NCI-H2196 (cell line): ENCODE results near the gene CRISPLD2.

ENCODE experiments used
- DNase-seq: peaks from one replicate; lab custom pipeline; 2025; ENCODE audit not compliant: unreplicated experiment; lab: John Stamatoyannopoulos, UW

Gene CRISPLD2

DNA sequence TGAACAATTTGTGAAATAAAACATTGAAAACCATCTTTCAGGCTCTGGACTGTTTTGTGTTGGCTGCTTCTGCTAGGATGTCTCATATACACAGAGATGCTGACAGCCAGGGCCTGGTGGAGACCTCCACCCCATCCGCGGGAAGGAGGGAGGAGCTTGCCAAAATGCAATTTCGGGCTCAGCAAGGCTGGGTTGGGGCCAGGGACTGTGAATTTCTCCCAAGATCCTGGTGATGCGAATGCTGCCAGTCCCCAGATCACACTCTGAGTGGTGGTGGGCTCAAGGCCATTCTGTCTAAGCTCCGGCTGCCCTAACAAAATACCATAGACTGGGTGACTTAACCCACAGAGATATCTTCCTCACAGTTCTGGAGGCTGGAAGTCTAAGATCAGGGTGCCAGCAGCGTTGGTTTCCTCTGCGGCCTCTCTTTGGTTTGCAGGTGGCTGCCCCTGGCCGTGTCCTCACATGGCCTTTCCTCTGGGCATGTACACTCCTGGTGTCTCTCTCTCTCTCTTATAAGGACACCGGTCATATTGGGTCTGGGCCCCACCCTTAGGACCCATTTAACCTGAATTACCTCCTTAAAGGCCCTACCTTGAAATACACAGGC, 89.8 kb downstream of the CRISPLD2 start:
- no peak for DNase-seq

DNA sequence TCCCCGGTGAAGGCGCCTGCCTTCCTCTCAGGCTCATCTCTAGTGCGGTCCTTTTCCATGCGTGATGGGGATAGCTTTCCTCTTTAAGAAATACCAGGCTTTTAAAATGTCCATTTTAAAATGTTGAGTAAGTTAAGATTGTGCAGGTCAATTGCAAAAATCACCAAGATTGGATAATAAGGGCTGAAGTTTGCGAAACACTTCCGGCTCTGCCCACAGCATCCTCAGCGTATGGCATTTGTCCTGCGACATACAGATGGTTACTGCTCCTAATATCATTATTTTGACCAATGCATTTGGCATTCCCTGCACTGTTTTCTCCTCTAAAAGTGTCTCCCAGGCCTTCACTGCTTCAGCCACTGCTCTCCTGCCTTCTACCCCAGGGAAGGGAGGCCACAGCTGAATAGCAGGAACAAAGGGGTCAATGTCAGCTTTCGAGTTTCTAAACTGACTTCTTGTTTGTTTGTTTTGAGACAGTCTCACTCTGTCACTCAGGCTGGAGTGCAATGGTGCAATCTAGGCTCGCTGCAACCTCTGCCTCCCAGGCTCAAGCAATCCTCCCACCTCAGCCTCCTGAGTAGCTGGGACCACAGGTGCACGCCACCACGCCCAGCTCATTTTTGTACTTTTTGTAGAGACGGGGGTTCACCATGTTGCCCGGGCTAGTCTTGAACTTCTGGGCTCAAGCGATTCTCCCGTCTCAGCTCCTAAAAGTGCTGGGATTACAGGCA, 91.9 kb downstream of the CRISPLD2 start:
- no peak for DNase-seq

DNA sequence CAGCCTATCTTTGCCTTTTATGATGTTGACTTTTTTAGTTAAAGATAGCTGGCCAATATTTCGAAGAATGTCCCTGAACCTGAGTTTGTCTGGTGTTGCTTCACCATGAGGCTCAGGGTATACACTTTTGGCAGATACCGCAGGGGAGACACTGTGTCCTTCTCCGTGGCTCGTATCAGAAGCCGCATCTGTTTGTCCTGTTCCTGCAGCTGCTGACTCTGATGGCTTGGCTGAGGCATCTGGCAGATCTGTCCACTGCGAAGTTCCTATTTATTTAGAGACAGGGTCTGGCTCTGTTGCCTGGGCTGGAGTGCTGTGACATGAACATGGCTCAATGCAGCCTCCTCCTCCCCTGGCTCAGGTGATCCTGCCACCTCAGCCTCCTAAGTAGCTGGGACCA, 93.5 kb downstream of the CRISPLD2 start:
- DNase-seq = peak; percentile 12

DNA sequence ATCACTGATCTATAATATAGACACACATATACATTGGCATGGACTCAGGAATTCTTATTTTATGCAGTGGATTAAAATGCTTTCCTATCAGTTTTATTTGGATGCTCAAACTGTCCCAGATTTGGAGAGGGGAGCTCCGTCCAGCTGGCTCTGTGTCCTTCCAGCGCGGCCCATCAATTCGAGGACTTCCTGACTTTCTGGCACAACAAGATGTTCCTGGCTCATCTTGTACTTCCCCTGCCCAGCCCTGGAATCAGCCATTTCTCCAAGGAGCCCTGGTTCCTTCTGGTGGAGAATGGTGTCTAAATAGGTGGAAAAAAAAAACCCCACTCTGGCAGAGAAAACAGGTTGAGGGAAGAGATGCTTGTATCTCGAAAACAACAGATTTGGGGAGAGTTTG, 94.5 kb downstream of the CRISPLD2 start:
- DNase-seq = no peak

DNA sequence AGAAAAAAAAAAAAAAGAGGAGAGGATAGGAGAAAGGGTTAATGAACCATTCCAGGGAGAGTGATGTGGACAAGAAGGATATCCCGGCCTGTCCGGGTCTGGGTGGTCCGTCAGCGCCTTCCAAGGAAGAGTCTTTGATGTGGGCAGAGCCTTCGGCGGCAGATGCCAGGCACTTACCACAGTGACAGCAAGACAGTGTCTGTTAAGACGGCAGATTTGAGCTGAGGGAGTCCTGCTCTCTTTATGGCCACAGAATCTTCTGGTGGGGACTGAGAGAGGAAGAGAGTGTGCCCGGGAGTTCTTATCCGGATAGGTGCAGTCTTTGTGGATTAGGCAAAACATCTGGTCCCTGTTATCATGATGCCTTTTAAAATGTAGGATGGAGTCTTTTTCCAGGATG, 96.4 kb downstream of the CRISPLD2 start:
- no peak for DNase-seq

DNA sequence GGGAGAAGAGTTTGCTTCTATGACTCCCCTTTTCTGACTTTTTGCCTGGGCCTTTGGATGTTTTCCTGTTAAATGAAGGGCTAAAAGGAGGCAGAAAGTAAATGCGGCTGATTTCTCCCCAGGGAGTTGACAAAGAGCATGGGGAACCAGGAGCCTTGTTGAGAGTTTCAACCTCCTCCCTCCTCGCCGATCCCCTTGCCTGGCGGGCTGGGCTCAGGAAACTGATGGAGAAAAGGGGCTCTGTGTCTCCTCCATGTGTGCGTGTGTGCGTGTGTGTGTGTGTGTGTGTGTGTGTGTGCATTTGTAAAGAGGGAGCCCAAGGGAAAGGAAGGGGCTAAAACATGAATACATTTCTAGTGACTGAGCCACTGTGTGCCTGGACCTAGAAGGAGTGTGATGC, 97.1 kb downstream of the CRISPLD2 start:
- no peak for DNase-seq

DNA sequence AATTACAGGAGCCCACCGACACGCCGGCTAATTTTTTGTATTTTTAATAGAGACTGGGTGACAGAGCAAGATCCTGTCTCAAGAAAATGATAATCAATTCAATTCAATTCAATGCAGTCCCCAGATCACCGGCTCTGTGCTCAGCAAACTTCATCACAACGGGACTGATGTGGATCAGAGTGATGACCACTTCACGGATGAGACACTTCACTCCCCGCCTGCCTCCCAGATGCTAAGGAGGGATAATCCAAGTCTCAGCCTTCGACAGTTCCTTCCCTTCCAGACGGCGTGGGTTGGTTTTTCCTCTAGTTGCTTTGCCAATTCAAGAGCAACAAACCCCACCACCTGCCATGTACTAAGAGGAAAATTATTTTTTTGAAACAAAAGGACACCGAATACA, 97.7 kb downstream of the CRISPLD2 start:
- no peak for DNase-seq

DNA sequence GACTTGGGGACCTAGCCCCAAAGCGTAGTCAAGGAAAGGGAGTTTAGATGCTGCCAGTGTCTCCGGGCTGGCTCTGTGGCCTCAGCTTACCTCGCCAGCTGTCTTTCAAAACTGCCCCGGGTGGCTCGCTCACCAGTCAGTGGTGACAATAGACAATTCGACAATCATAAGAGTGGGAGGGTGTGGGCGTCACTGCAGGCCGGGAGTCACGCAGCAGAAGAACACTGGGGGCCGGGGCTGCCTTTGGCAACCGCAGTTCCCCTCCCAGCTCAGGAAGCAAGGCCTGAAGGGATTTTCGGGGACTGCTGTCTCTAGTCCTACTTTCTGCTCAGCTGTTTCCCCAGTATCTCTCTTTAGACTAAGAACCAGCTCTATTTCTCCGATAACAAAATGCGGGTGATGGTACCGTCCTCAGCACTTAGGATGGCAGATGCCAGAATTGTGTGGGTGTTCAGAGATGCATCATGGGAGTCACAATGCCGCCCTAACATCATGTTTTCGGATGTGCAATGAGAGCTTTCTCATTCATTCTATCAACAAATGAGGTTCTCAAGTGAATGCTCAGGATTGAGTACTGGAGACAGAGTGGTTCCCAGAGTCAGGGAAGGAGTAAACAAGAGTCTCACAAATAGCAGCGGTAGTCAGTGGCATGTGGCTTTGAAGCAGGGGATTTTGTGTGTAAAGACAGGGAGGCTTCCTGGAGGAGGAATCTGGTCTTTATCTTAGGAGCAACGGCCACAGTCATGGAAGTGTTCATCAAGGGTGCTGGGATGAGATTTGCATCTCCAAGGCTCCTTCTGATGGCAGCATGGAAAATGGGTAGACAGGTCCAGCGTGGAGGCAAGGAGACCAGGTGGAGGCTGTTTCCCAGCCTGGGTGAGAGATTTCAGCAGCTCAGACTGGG, 98.5 kb downstream of the CRISPLD2 start:
- DNase-seq = no peak

DNA sequence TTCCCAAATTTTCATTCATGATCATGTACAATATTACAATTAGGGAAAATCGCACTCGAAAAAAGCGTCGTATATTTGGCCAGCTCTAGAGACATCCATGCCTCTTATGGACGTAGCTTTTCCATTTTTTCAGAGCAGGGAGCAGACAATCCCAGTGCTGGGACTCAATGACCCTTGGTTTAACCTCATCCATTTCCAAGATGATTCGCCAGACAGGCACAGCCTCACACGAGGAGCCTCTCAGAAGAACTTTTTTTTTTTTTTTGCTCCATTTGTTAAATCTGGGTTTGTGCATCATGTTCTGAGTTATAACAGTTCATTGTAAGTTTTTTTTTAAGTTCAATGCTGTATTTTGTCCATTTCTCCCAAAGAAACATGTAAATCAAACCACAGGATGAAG, 99.5 kb downstream of the CRISPLD2 start:
- DNase-seq = no peak

DNA sequence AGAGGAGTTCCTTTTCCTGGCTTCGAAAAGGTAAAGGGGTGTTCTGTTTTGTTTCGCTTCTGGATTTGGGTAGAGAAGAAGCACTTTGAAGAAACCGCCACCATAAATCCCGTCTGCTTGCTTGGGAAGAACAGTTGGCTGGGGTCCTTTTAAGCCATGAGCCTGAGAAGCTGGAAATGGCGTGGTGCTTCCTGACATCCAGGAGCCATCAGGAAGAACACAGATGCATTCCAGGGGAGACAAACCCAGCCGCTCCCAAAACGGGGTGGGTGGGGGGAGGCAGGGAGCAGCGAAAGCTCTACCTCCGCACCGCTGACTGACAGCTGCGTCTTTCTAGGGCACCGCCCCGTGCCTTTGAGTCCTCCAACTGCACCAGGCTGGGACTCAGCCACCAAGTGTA, 99.9 kb downstream of the CRISPLD2 start:
- DNase-seq = no peak

DNA sequence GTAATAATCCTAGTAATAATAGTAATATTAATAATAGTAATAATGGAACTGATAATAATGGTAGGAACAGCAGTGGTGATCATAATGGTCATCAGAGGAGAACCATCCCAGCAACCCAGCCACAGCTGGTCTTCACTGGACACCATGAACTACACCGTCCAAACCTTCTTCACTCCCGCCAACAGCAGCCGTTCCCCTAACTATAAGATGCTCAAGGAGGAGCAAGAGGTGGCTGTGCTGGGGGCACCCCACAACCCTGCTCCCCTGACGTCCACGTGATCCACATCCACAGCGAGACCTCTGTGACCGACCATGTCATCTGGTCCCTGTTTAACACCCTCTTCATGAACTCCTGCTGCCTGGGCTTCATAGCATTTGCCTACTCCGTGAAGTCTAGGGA, 100.5 kb downstream of the CRISPLD2 start:
- no peak for DNase-seq

DNA sequence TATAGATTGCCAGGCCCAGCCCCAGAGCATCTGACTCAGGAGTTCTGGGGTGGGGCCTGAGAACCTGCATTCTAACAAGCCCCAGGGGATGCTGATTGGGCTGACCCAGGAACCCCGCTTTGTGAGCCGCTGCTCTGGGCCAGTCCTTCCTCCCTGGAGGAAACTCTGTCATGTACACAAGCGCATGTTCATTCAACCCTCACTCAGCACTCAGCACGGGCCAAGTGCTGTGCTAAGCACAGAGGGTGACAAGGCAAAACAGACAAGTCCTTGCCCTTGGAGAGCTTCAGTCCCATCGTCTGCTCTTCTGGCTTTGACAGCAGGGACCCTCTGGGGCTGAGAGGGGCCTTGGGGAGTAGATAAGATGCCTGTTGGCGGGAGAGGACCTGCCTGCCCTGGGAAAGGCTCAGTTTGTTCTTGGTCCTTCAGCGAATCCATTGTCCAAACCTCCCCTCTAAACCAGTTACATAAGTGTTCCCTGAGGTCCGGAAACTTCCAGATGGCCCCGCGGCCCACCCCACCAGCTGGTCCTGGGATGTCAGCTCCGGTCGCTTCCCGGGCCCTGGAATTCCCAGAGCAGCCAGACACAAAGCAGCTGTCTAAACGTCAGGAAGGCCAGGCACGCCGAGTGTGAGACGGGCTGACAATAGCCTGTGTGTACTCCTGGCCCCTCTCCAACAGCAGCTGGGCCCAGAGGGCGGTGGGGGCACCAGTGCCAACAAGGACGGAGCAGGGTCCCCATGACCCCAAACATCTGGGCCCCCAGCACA, 102.8 kb downstream of the CRISPLD2 start:
- no peak for DNase-seq

DNA sequence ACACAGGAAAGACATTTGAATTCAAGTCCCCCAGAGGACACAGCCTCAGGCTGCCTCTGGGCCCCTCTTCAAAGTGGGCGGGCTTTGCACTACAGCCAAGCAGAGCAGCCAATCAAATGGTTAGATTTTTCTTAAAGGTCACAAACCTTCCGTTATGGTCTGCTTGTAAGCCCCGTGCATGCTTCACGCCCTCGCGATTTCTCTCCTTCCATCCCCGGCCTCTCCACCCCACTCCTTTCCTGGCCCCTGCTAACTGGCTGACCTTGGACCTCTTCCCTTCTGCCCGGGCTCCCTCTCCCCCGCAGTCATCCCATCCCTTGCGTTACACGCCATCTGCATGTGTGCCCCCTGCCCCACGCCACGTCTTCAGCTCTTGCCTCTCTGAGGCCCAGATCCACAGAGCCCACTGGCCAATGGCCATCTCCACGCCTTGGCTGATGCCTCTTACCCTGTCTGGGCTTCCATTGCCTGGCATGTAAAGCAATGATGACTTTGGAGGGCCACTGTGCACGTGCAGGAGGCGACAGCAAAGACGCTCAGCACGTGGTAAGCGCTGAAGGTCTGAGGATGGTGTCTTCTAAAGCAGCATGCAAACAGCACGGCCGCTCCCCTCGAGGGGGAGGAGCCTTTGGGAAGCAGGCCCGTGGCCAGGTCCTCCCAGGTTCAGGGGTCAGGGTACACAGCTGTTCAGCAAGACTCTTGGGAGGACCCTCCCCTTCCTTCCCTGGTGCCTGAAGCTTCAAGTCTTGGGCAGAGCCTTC, 104.7 kb downstream of the CRISPLD2 start:
- no peak for DNase-seq

DNA sequence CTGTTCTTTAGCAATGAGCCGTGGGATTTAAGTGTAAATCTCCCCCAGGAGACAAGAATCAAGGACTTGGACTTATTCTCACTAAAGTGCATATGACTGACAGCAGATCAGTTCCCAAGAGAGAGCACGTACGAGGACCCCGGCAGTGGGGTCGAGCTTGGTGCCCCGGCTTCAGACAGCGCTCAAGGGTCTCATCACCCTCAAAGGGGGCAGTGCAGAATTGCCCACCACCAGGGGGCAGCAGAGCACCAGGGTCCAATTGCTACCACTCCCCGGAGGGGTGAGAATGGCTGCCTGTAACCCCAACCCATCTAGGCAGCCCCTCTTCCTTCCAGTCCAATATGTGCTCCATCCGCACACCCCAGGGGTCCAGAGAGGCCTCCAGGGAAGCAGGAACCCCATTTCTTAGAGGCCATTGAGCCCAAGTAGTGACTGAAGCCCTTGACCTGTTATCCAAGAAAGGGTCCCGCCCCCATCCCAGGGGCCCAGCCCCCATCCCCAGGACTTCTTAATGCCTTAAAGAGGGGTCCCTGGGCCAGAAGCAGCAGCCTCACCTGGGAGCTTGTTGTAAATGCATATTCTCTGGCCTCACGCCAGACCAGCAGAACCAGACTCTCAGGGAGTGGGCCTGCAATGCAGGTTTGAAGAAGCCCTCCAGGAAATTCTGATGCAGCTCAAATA, 105.4 kb downstream of the CRISPLD2 start:
- peak; percentile 10 for DNase-seq

DNA sequence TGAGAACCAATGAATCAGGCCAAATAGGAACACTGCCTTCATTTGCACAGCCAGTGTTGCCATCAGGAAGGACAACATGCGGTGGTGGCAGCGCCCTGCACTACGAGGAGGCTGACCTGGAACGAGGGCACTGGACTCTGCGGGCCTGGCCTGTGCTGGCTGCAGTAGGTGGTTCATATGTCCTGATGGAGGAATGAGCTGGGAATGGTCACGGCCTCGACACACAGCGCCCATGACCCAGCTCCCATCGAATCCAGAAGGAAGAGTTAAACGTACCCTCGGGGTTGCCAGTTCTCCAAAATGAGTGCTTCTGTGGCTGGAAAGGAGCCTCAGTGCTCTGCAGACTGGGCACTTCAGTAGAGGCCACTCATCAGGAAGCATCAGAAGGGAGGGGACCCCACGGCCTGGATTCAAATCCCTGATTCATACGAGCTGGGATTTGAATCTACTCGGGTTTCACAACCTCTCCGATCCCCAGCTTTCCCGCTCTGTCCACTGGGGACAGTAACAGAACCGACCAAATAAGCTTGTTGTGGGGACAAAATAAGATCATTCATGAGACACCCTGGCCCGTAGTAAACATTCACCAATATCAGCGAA, 106.1 kb downstream of the CRISPLD2 start:
- no peak for DNase-seq

DNA sequence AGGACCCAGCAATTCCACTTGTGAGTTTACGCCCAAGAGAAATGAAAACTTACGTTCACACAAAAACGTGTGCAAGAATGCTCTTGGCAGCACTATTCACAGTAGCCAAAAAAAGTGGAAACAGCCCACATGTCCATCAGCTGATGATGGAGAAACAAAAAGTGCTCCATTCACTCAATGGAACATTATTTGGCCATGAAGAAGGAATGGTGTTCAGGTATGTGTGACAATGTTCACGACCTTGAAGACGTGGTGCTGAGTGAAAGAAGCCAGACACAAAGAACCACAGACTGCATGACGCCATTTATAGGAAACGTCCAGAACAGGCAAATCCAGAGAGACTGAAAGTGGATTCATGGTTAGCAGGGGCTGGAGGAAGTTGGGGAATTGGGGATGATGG, 106.7 kb downstream of the CRISPLD2 start:
- DNase-seq = no peak

DNA sequence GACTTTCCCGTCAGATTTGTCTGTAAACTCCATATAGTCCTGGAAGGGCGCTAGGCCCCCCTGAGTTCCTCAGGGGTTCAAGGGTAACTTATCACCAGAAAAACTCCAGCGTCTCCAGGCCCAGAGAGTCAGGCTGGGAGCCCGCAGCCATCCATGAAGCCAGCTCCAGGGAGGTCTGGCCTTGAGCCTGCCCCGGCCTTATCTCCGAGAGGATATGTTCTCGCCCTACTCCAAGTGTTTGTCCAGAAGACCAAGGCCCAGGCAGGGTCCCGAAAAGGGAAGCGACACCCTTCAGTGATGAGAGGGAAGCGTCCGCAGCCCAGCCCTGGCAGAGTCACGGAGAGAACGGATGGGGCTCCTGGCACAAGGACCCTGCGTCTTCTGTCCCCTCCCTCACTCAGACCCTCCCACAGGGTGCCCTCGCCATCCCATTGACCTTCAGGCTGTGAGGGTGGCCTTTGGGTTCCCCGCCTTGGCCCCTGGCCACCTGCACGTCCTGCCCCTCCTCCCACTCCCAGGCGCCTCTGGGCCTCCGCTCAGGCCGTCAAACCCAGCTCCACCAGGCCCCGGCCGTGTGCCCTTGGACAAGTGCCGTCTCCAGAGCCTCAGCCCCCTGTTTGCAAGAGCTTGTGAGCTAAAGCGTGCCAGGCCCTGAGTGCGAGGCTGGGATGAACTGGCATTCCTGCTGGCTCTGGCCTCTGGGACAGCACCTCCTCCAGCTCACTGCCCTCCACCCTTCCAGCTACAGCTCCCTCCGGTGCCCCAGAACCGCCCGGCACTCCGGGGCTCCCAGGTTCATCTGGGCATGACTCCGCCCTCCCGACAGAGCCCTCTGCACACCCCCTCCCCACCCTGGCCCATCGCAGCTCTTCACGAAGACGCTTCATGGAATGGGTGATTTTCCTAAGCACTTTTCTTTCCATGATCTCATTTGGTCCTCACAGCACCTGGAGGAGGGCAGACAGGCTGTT, 108.1 kb downstream of the CRISPLD2 start:
- DNase-seq = no peak

DNA sequence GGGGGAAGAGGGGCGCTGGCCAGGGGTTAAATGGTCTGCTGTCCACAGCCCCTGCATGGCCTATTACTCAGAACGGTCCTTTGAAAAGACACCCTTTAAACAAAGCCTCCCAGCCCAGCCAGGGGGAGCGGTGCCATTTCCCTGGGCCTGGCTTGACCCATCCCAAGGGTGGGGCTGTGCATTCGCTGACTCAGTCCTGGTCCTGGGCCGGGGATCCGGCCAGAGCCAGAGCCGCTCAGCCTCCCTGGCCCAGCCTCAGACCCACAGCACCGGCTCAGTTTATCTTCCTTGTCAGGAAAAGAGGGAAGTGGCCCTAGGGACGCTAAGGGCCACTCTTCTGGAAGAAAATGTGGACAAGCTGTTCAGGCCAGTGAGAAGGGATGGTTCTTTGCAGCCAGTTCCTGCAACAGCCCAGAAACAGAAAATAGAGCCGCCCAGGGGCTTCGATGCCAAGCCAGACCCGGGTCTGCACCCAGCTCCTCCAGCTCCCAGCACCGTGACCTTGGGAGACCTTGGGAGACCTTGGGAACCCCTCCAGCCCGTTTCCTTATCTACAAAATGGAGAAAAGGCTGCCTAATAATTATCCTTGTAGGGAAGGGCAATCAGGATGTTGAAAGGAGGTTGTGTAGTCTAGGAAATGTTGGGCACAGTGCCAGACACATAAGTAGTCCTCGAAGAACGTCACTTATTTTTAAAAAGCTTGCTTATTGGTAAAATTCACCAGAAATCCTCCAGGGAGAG, 109.1 kb downstream of the CRISPLD2 start:
- no peak for DNase-seq
